ENCODE measurements around the gene PRSS22.

Gene PRSS22

GRCh38 chr16:2848933-2849725 is 8.8 kb downstream of the PRSS22 start:
- no peak for DNase-seq

GRCh38 chr16:2846511-2847310 is 11.3 kb downstream of the PRSS22 start:
- peak; percentile 53 for DNase-seq

GRCh38 chr16:2845116-2845515 is 12.9 kb downstream of the PRSS22 start:
- DNase-seq = no peak

- DNase-seq = no peak
Observed at GRCh38 chr16:2843526-2843925, 14.4 kb downstream of the PRSS22 start.

- peak; percentile 97 for DNase-seq
Observed at GRCh38 chr16:2842340-2843000, 15.5 kb downstream of the PRSS22 start.

- DNase-seq = no peak
Observed at GRCh38 chr16:2841606-2842339, 16.2 kb downstream of the PRSS22 start.

GRCh38 chr16:2840914-2841313 is 17.1 kb downstream of the PRSS22 start:
- no peak for DNase-seq

- no peak for DNase-seq
Observed at GRCh38 chr16:2839650-2840450, 18.1 kb downstream of the PRSS22 start.

- DNase-seq = peak; percentile 82
Observed at GRCh38 chr16:2838928-2839327, 19.0 kb downstream of the PRSS22 start.

GRCh38 chr16:2836646-2837508 is 21.1 kb downstream of the PRSS22 start:
- DNase-seq = no peak

- no peak for DNase-seq
Observed at GRCh38 chr16:2835638-2836493, 22.1 kb downstream of the PRSS22 start.

- DNase-seq = no peak
Observed at GRCh38 chr16:2834968-2835367, 23.0 kb downstream of the PRSS22 start.

GRCh38 chr16:2833776-2834175 is 24.2 kb downstream of the PRSS22 start:
- no peak for DNase-seq

- no peak for DNase-seq
Observed at GRCh38 chr16:2831203-2831602, 26.8 kb downstream of the PRSS22 start.

- no peak for DNase-seq
Observed at GRCh38 chr16:2830355-2830695, 27.6 kb downstream of the PRSS22 start.

- DNase-seq = no peak
Observed at GRCh38 chr16:2829501-2830354, 28.2 kb downstream of the PRSS22 start, which contains the start of gene ZG16B. Gene ZG16B (plus strand): TSS chr16:2830303. CDS start chr16:2830442, 139 bp downstream.

- no peak for DNase-seq
Observed at GRCh38 chr16:2828876-2829430, 29.0 kb downstream of the PRSS22 start.

GRCh38 chr16:2828521-2828840 is 29.5 kb downstream of the PRSS22 start:
- no peak for DNase-seq

All from activated CD8-positive, alpha-beta memory T cell treated with anti-CD3 and anti-CD28 coated beads, Interleukin-2, amount 50 U/mL, for 48 hours (primary cell).